MCF 10A (cell line): ENCODE measurements around the gene RSAD2. TPM values are rescaled to one million over a fixed set of nuclear protein-coding genes. Genes with fewer than 3 reads are reported as not detected.

Experiments used
- BruUV-seq: library from RNA; stranded (reverse); fragments of 400-500 nt; replicated peaks from 2 replicates; lab custom pipeline; 2021; lab: Mats Ljungman, UMichigan
- CTCF ChIA-PET: fragments of 300-600 bp; sonication (Branson Sonifier 250); formaldehyde crosslinking; extraction: SDS; loops from one replicate; lab custom pipeline; 2021; ENCODE audit warnings: antibody characterized with exemption, inconsistent platforms; lab: Yijun Ruan, JAX
- POLR2A ChIA-PET: fragments of 300-600, 350-650 bp; sonication (Branson Sonifier 250); formaldehyde crosslinking; extraction: SDS; loops from one replicate; lab custom pipeline; 2020; ENCODE audit warnings: antibody characterized with exemption, inconsistent platforms; lab: Yijun Ruan, JAX
- DNase-seq: peaks from one replicate; pipeline ENCODE4 v3.0.0-alpha.2; 2018; ENCODE audit not compliant: unreplicated experiment
- H3K27ac Mint-ChIP-seq: one replicate; pipeline ENCODE4 v1.8.0; 2022; ENCODE audit warnings: mild to moderate bottlenecking, low read depth, mixed read lengths; ENCODE audit not compliant: unreplicated experiment
- H3K27me3 Mint-ChIP-seq: one replicate; pipeline ENCODE4 v1.8.0; 2022; ENCODE audit warnings: mixed read lengths; ENCODE audit not compliant: insufficient read depth, unreplicated experiment
- H3K36me3 Mint-ChIP-seq: one replicate; pipeline ENCODE4 v1.8.0; 2022; ENCODE audit warnings: mild to moderate bottlenecking, moderate library complexity, mixed read lengths; ENCODE audit not compliant: insufficient read depth, unreplicated experiment
- H3K4me1 Mint-ChIP-seq: one replicate; pipeline ENCODE4 v1.8.0; 2022; ENCODE audit warnings: mixed read lengths; ENCODE audit not compliant: insufficient read depth, unreplicated experiment
- H3K4me3 Mint-ChIP-seq: one replicate; pipeline ENCODE4 v1.8.0; 2022; ENCODE audit warnings: mild to moderate bottlenecking, moderate library complexity, mixed read lengths; ENCODE audit not compliant: unreplicated experiment
- H3K9me3 Mint-ChIP-seq: one replicate; pipeline ENCODE4 v1.8.0; 2022; ENCODE audit warnings: mixed read lengths; ENCODE audit not compliant: unreplicated experiment
- CTCF ChIP-seq: fragments of 200-600 bp; IDR thresholded peaks from one replicate; pipeline ENCODE4 v1.8.0; 2022; ENCODE audit warnings: antibody characterized with exemption, mild to moderate bottlenecking; ENCODE audit not compliant: unreplicated experiment
- intact Hi-C: fragments of 100-400 bp; cut with micrococcal nuclease; formaldehyde crosslinking; loops from 2 replicates; pipeline ENCODE4 v1.14.1; 2022
- total RNA-seq: library from RNA; stranded (reverse); gene quantifications from 2 replicates; pipeline ENCODE4 v1.2.3, GENCODE V29; 2022

RSAD2 gene
- total RNA-seq, 1 experiment from 2014 or later, result 0.09 TPM

- BruUV-seq, result no TSS peak
- H3K27me3 Mint-ChIP-seq, result no peaks in the 10 kb centered on the region
- no peak for TF ChIP-seq CTCF
- no peak overlapping the region for H3K27ac Mint-ChIP-seq
- ChIA-PET POLR2A (interaction anchor here (0.7 kb wide), 1 partner anchor 18 kb away, joined by 3 read pairs; no protein-coding TSS in a partner anchor), CTCF (interaction anchor here (0.7 kb wide), 1 partner anchor 22 kb away, joined by 3 read pairs; no protein-coding TSS in a partner anchor)
- H3K36me3 Mint-ChIP-seq, result no peaks in the 10 kb centered on the region
- no peak overlapping the region for H3K4me3 Mint-ChIP-seq
- intact Hi-C loops, result no loop called here
- H3K9me3 Mint-ChIP-seq, result peaks cover 42% of the 10 kb centered on the region
- no peaks in the 10 kb centered on the region for H3K4me1 Mint-ChIP-seq
- no peak for DNase-seq
Measured at GRCh38 chr2:6832596-6833299, 44.8 kb upstream of the RSAD2 start.

GRCh38 chr2:6833300-6833604 is 44.3 kb upstream of the RSAD2 start:
- CTCF ChIA-PET, result no interaction called here
- Mint-ChIP-seq H3K36me3 (no peaks in the 10 kb centered on the region), H3K27me3 (no peaks in the 10 kb centered on the region), H3K4me1 (no peaks in the 10 kb centered on the region), H3K9me3 (peaks cover 42% of the 10 kb centered on the region), H3K4me3 (no peak overlapping the region), H3K27ac (no peak overlapping the region)
- POLR2A ChIA-PET, result interaction anchor here (0.7 kb wide), 1 partner anchor 17 kb away, joined by 3 read pairs; no protein-coding TSS in a partner anchor
- no TSS peak for BruUV-seq
- intact Hi-C loops, result no loop called here
- DNase-seq, result no peak
- no peak for TF ChIP-seq CTCF

- POLR2A ChIA-PET, result no interaction called here
- H3K4me1 Mint-ChIP-seq, result no peaks in the 10 kb centered on the region
- no peaks in the 10 kb centered on the region for H3K36me3 Mint-ChIP-seq
- BruUV-seq, result no TSS peak
- H3K9me3 Mint-ChIP-seq, result peaks cover 42% of the 10 kb centered on the region
- TF ChIP-seq CTCF, result no peak
- intact Hi-C loops, result no loop called here
- H3K27ac Mint-ChIP-seq, result no peak overlapping the region
- CTCF ChIA-PET, result no interaction called here
- no peaks in the 10 kb centered on the region for H3K27me3 Mint-ChIP-seq
- no peak for DNase-seq
- no peak overlapping the region for H3K4me3 Mint-ChIP-seq
Measured at GRCh38 chr2:6834163-6834562, 43.4 kb upstream of the RSAD2 start.

GRCh38 chr2:6835467-6835866 is 42.1 kb upstream of the RSAD2 start:
- no TSS peak for BruUV-seq
- intact Hi-C loops, result no loop called here
- DNase-seq, result no peak
- no peak overlapping the region for H3K27ac Mint-ChIP-seq
- peaks cover 34% of the 10 kb centered on the region for H3K9me3 Mint-ChIP-seq
- no peaks in the 10 kb centered on the region for H3K4me1 Mint-ChIP-seq
- ChIA-PET POLR2A (no interaction called here), CTCF (interaction anchor here (0.6 to 0.8 kb wide), 2 partner anchors 10 to 51 kb away, joined by 3 to 4 read pairs; no protein-coding TSS in a partner anchor)
- no peak for TF ChIP-seq CTCF
- no peaks in the 10 kb centered on the region for H3K36me3 Mint-ChIP-seq
- no peaks in the 10 kb centered on the region for H3K27me3 Mint-ChIP-seq
- no peak overlapping the region for H3K4me3 Mint-ChIP-seq
